Cardiac muscle cell (in vitro differentiated cells and primary cell): Measurements from ENCODE around the gene HS6ST3. TPM values are rescaled to one million over a fixed set of nuclear protein-coding genes. Genes with fewer than 3 reads are reported as not detected.

Experiments used
- DNase-seq, 2 donors: peaks; one replicate each; pipeline versions ENCODE4 v3.0.0 to v3.0.0-alpha.2; 2010 to 2017; ENCODE audit warnings: low read depth in 1 of 2, low spot score in 1 of 2
- H3K27ac ChIP-seq: fragments of 200-600 bp; sonication (generic); 2 replicates; pipeline ENCODE4 v1.5.1; 2016
- H3K27me3 ChIP-seq: fragments of 200-600 bp; sonication (generic); 2 replicates; pipeline ENCODE4 v1.6.0; 2016; ENCODE audit warnings: control low read depth
- H3K36me3 ChIP-seq: fragments of 200-600 bp; sonication (generic); 2 replicates; pipeline ENCODE4 v1.5.1; 2016; ENCODE audit warnings: control low read depth
- H3K4me1 ChIP-seq: fragments of 200-600 bp; sonication (generic); 2 replicates; pipeline ENCODE4 v1.8.1; 2017; ENCODE audit warnings: low read depth, mild to moderate bottlenecking, mixed run types
- H3K4me3 ChIP-seq: fragments of 200-600 bp; sonication (generic); 2 replicates; pipeline ENCODE4 v1.5.1; 2016; ENCODE audit warnings: mild to moderate bottlenecking
- H3K9me3 ChIP-seq: fragments of 200-600 bp; sonication (generic); 2 replicates; pipeline ENCODE4 v1.5.1; 2017; ENCODE audit warnings: low read depth, mild to moderate bottlenecking, control low read depth
- CTCF ChIP-seq: IDR thresholded peaks from 2 replicates; pipeline ENCODE4 v1.5.1; 2012; ENCODE audit warnings: low read depth, mild to moderate bottlenecking, low read length
- polyA plus RNA-seq: library from polyadenylated mRNA; unstranded; fragments of >200 nt; fragmentation: Nextera tagmentation; extraction: Ambion mirVana; gene quantifications from 2 replicates; pipeline ENCODE4 v1.2.1, GENCODE V29; 2016
- total RNA-seq: library from RNA; depleted of rRNA; stranded (reverse); fragments of >200 nt; gene quantifications from 2 replicates; pipeline ENCODE4 v1.2.3, GENCODE V29; 2016

The HS6ST3 gene
- total and polyA plus RNA-seq, 2 experiments from 2014 or later: 0.38 to 0.39 TPM

- H3K27ac ChIP-seq: no peak overlapping the region
- no peak for DNase-seq
- H3K9me3 ChIP-seq: no peaks in the 10 kb centered on the region
- H3K36me3 ChIP-seq: no peaks in the 10 kb centered on the region
- no peaks in the 10 kb centered on the region for H3K27me3 ChIP-seq
- TF ChIP-seq CTCF: no peak
- no peaks in the 10 kb centered on the region for H3K4me1 ChIP-seq
- no peak overlapping the region for H3K4me3 ChIP-seq
These were observed 400.6 kb downstream of the HS6ST3 start for GRCh38 chr13:96490496-96490989.

- DNase-seq: no peak
- no peak for TF ChIP-seq CTCF
- Histone ChIP-seq H3K36me3 (no peaks in the 10 kb centered on the region), H3K27ac (no peak overlapping the region), H3K27me3 (no peaks in the 10 kb centered on the region), H3K9me3 (no peaks in the 10 kb centered on the region), H3K4me1 (no peaks in the 10 kb centered on the region), H3K4me3 (no peak overlapping the region)
These were observed 401.2 kb downstream of the HS6ST3 start for GRCh38 chr13:96491103-96491502.

- H3K27me3 ChIP-seq: no peaks in the 10 kb centered on the region
- no peak overlapping the region for H3K27ac ChIP-seq
- no peaks in the 10 kb centered on the region for H3K36me3 ChIP-seq
- no peak for TF ChIP-seq CTCF
- H3K4me1 ChIP-seq: no peaks in the 10 kb centered on the region
- no peak for DNase-seq
- no peaks in the 10 kb centered on the region for H3K9me3 ChIP-seq
- H3K4me3 ChIP-seq: no peak overlapping the region
These were observed 402.9 kb downstream of the HS6ST3 start for GRCh38 chr13:96492766-96493165.

- no peak for DNase-seq
- no peaks in the 10 kb centered on the region for H3K9me3 ChIP-seq
- no peak overlapping the region for H3K27ac ChIP-seq
- peaks cover 9% of the 10 kb centered on the region for H3K4me1 ChIP-seq
- H3K27me3 ChIP-seq: no peaks in the 10 kb centered on the region
- H3K36me3 ChIP-seq: no peaks in the 10 kb centered on the region
- no peak for TF ChIP-seq CTCF
- no peak overlapping the region for H3K4me3 ChIP-seq
These were observed 409.7 kb downstream of the HS6ST3 start for GRCh38 chr13:96499656-96500055.

GRCh38 chr13:96500953-96501352 lies 411.0 kb downstream of the HS6ST3 start:
- peaks cover 9% of the 10 kb centered on the region for H3K4me1 ChIP-seq
- H3K4me3 ChIP-seq: no peak overlapping the region
- no peaks in the 10 kb centered on the region for H3K27me3 ChIP-seq
- DNase-seq: no peak
- no peak overlapping the region for H3K27ac ChIP-seq
- H3K9me3 ChIP-seq: no peaks in the 10 kb centered on the region
- TF ChIP-seq CTCF: no peak
- no peaks in the 10 kb centered on the region for H3K36me3 ChIP-seq

- peak overlapping the region; percentile 42 for H3K27ac ChIP-seq
- peaks cover 9% of the 10 kb centered on the region for H3K4me1 ChIP-seq
- TF ChIP-seq CTCF: no peak
- no peaks in the 10 kb centered on the region for H3K27me3 ChIP-seq
- H3K36me3 ChIP-seq: no peaks in the 10 kb centered on the region
- DNase-seq: peak in 1 of 2 donors; percentile 9
- no peak overlapping the region for H3K4me3 ChIP-seq
- H3K9me3 ChIP-seq: no peaks in the 10 kb centered on the region
These were observed 413.6 kb downstream of the HS6ST3 start for GRCh38 chr13:96503481-96503880.
